Neural progenitor cell (in vitro differentiated cells): ENCODE measurements around the gene EVA1A.

Source experiments
- CTCF ChIP-seq: fragments of 200-600 bp; sonication (generic); IDR thresholded peaks from 2 replicates; pipeline ENCODE4 v1.5.1; 2017; ENCODE audit warnings: antibody characterized with exemption, mild to moderate bottlenecking
- EZH2 ChIP-seq: fragments of 200-600 bp; sonication (generic); IDR thresholded peaks from 2 replicates; pipeline ENCODE4 v1.6.1; 2017; ENCODE audit warnings: antibody characterized with exemption, mild to moderate bottlenecking, moderate library complexity
- EZH2phosphoT487 ChIP-seq: fragments of 200-600 bp; sonication (generic); IDR thresholded peaks from 2 replicates; pipeline ENCODE4 v1.6.1; 2017; ENCODE audit warnings: antibody characterized with exemption

GRCh38 chr2:75564713-75565359 is 4.1 kb upstream of the EVA1A start:
- TF ChIP-seq EZH2, result no peak
- TF ChIP-seq CTCF, result no peak
- TF ChIP-seq EZH2phosphoT487, result no peak
